HG03039 (cell line): Measurements from ENCODE around the gene RIBC2.

Experiments used
- ATAC-seq: cut with Tn5 transposase; IDR thresholded peaks from one replicate; pipeline ENCODE4 v1.9.1; 2021; ENCODE audit warnings: mild to moderate bottlenecking, moderate library complexity; ENCODE audit not compliant: unreplicated experiment

The RIBC2 gene

DNA sequence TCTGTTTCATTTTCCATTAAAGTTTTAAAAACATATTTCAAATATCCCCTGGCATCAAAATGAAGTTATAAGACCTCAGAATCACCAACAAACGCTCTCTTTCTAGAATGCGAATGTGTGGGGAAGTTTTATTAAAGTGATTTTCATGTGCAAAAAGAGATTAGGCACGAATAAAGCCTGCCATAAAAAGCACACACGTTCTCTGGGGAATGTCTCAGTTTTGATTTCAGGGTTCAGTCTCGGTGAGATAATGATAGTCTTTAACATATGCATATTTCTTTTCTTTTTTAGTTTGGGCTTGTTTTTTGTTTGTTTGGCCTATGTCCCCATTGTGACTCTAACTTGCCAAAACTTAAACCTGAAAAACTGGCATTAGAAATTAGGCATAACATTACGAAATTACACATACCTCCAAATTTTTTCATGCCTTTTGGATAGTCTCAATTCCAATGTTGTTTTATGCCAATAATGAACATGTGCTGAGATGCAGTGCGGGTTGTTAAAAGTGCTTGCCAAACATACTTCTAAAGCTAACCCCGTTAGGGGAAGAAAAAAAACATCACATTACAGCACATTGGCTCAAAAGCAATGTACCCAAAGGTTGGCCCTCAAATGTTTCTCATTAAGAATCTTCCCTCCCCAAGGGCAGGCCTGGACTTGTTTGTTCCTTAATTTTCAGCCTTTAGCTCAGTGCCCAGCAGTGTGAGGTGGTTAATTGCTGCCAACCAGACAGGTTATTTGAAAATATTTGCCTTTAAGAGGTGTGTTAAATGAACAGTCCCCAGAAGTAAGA, 56.0 kb downstream of the RIBC2 start:
- ATAC-seq, result no peak

DNA sequence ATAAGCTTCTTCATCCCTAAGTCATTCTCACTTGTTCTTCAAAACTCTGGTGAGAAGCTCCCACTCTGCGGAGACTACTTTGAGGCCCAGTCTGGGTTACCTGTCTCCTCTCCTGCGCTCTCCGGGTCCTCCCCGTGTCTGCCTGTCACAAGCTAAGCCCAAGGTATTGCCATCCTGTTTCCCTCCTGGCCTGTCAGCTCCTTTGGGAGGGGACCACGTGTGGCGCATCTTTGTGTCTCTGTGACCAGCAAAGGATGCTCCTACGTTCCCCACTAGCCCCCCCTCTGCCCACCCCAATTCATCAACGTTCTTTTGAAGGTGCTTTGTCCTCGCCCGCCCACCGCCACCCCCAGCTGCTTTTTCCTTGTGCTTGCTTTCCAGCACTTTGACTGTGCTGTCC, 57.4 kb downstream of the RIBC2 start:
- ATAC-seq, result no peak

DNA sequence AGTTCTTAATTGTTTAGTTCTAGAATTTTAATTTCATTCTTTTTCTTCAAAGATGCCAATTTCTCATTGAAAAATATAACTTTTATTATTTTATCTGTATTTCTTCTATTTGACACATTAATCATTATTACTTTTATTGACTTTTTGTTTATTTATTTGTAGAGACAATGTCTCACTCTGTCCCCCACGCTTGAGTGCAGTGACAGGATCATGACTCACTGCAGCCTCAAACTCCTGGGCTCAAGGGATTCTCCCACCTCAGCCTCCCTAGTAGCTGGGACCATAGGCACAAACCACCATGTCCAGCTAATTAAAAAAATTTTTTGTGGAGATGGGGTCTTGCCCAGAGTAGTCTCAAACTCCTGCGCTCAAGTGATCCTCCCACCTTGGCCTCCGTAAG, 58.9 kb downstream of the RIBC2 start:
- ATAC-seq, result no peak

DNA sequence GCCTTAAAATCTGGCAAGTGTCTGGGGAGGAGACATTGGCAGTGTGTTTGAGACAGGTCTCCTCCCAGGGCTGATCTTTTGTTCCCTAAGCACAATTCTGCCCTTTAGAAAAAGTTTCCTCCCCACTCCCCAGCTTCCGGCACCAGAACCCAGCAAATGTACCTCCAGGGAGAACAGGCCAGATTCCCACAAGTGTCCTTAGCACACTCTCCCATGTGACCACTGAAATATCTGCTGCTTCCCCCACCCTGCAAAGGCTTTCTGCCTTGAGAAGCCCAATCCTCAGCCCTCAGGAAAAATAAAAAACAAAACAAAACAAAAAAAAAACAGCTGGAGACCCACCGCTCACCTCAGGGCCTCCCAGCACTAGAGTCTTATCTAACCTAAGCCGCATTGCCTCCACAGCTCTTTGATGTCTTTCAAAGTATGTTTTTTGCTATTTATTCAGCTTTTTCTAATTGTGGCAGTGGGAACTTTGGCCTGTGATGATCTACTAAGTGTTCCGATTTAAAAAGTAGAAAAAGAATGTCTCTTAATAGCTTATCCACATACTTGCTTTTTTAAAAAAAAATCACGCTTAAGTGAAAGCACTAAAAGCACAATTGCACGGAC, 60.2 kb downstream of the RIBC2 start:
- ATAC-seq, result no peak

DNA sequence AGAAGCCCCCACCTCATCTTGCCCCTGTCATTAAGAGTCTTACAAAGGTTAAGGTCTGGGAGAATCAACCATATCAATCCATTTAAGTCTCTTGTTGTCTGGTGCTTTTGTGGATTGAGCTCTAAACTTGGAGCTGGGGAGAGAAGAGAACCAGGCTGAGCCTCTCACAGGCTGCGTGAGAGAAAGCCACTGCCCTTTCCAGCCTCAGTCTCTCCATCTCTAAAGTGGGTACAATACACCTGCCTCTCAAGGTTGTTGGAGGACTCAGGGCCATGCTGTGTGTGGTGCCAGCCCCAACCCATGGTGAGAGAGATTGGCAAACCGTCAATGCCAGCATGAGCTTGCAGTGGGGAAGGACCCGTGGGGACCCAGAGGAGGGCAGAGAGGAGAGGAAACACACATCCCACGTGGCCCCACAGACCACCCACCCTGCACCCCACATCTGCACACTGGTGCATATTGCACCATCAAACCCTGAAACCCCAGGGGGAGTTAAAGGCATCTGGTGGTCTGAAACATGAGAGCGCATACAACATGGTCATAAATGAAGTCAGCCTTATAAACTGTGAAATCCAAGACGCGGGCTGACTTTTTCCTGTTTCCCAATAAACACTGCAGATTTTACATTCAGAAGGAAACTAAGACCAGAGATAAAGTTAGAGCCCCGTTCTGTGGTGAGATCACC, 61.7 kb downstream of the RIBC2 start:
- ATAC-seq, result no peak

DNA sequence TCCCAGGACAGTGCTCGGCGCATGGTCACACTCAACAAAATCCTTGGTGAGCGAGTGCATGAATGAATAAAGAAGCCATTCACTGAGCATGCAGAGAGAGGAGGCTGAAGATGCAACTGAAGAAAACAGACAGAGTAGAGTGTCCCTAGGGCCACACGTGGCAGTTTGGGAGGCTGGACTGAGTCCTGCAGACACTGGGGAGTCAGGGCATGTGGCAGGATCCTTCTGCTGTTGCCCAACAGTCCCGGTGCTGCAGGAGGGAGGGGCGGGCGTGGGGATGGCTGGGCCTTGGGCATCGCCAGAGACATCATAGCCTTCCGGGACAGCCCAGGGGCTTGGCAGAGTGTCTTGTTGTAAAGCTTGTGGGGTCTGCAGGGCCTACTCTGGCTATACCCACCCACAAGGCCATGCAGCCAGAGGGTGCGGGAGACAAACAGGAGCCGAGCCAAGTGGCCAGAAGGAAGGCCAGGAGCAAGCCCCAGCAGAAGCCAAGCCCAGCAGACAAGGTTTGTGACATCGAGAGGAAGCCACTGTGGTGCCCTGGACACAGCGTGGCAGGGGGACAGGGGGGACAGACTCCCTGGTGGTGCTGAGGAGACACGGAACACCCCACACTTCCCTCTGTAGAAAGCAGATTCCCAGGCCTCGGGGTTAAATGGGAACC, 62.5 kb downstream of the RIBC2 start:
- no peak for ATAC-seq

DNA sequence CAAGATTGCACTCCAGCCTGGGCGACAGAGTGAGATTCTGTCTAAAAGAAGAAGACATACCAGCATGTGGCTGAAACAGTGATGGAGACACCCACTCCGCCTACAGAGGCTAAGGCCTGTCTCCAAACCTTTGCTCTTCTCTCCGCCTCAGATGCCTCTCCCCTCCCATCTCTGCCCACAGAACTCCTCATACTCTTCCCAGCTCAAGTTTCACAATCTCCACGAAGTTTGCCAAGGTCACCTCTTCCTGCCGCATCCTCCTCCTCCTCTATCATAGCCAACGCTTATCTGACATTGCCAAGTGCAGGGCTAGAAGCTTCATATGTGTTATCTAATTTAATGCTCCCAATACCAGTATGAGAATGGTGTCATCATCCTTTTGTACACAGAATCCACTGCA, 63.3 kb downstream of the RIBC2 start:
- ATAC-seq, result no peak

DNA sequence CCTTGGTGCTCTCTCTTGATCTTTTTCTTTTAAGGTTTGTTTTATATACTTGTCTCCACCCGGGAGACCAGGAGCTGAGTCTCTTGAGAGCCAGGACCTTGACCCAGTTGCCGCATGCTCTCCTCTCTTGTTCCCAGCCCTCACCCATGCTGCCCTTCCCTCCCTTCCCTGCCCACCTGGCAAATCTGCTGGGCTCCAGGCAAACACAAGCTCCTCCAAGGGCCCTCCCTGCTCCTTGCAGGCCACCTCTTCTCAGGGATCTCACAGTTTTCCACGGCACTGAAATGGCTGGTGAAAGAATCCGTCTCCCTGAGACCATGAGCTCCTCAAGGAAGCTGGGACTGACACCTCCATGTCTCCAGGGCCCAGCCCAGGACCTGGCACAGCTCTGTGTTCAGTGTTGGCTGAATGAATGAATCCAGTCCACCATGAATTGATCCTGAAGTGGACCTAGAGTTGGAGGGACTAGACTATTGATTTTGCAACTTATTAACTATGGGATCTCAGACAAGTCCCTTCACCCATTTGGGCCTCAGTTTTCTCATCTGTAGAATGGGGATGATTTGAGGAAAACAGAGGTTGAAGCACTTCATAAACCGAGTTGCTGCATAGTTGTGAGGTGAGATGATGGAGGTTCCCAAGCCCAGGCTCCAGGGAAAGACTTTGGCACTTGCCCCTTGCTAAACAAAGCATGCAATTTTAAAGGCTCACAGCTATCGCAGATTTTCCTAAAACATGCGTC, 64.0 kb downstream of the RIBC2 start:
- no peak for ATAC-seq

DNA sequence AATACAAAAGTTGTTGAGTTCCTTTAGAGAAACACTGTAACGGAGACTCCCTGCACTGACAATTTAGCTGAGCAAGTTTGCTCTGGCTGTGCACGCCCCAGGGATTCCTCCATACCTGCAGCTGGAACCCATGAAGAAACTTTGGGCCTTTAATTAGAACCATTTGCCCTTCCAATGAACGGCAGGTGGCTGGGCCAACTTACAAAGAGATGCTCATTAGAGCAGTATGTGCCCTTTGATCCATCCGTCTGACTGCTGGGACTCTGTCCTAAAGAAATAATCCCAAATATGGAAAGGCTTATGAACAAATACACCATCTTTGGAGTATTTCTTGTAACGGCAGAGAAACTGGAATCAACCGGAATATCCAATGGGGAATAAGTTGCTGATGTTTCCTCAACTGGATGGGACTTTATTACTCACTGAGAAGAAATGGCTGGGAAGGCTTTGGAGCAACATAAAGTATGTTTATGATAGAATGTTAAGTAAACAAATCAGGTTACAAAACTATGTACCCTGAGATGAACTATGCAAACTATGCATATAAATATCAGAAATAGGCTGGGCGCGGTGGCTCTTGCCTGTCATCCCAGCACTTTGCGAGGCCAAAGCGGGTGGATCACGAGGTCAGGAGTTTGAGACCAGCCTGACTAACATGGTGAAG, 64.7 kb downstream of the RIBC2 start:
- no peak for ATAC-seq

DNA sequence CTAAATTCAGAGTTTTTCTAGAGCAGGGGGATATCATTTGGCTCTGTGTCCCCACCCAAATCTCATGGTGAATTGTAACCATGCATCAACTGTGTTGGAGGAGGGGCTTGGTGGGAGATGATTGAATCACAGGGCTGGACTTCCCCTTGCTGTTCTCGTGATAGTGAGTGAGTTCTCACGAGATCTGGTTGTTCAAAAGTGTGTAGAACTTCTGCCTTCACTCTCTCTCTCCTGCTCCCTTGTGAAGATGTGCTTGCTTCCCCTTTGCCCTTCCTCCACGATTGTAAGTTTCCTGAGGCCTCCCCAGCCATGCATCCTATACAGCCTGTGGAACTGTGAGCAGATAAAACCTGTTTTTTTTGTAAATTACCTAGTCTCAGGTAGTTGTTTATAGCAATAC, 67.2 kb downstream of the RIBC2 start:
- no peak for ATAC-seq

DNA sequence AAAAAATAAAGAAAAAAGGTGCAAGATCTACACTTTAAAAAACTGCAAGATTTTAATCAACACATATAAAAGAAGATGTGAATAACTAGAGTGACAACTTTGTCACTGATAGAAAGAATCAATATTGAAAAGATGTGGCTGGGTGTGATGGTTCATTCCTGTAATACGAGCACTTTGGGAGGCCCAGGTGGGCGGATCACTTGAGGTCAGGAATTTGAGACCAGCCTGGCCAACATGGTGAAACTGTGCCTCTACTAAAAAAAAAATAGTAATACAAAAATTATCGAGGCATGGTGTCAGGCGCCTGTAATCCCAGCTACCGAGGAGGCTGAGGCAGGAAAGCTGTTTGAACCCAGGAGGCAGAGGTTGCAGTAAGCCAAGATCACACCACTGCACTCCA, 68.2 kb downstream of the RIBC2 start:
- no peak for ATAC-seq
